CD14-positive monocyte (primary cell): Measurements from ENCODE around the gene STX10. TPM values are rescaled to one million over a fixed set of nuclear protein-coding genes. Genes with fewer than 3 reads are reported as not detected.

ENCODE experiments used
- DNase-seq, 3 donors: peaks; one replicate each; pipeline ENCODE4 v3.0.0-alpha.2; 2011 to 2022
- H2AFZ ChIP-seq: 2 replicates; pipeline ENCODE4 v1.6.0; 2012; ENCODE audit warnings: mild to moderate bottlenecking, low read depth, low read length, inconsistent platforms; ENCODE audit not compliant: insufficient read depth, poor library complexity, severe bottlenecking
- H3K27ac ChIP-seq, 2 donors: 1 replicate in 1 of 2; 2 replicates in 1 of 2; pipeline ENCODE4 v1.5.1; 2012 to 2013; ENCODE audit warnings: low read length in 2 of 2, control low read depth in 1 of 2, inconsistent platforms in 1 of 2, low read depth in 1 of 2, mild to moderate bottlenecking in 1 of 2
- H3K27me3 ChIP-seq, 2 donors: one replicate each; pipeline versions ENCODE4 v1.6.0 to v1.6.1; 2011 to 2013; ENCODE audit warnings: low read length in 2 of 2; ENCODE audit not compliant: control insufficient read depth in 2 of 2, insufficient read depth in 2 of 2
- H3K36me3 ChIP-seq, 2 donors: replicated peaks in 1 of 2; 1 replicate in 1 of 2; 2 replicates in 1 of 2; pipeline versions ENCODE4 v1.5.1 to v1.6.1; 2012 to 2013; ENCODE audit warnings: low read length in 2 of 2, control low read depth in 1 of 2, inconsistent platforms in 1 of 2, mild to moderate bottlenecking in 1 of 2; ENCODE audit not compliant: insufficient read depth in 2 of 2, control insufficient read depth in 1 of 2
- H3K4me1 ChIP-seq, 2 donors: 1 replicate in 1 of 2; 2 replicates in 1 of 2; pipeline versions ENCODE4 v1.5.1 to v1.6.1; 2012 to 2013; ENCODE audit warnings: low read length in 2 of 2, control low read depth in 1 of 2, inconsistent platforms in 1 of 2, mild to moderate bottlenecking in 1 of 2, moderate library complexity in 1 of 2; ENCODE audit not compliant: insufficient read depth in 2 of 2, control insufficient read depth in 1 of 2
- H3K4me2 ChIP-seq: replicated peaks from 2 replicates; pipeline ENCODE3; 2012; ENCODE audit warnings: low read length, moderate library complexity, mild to moderate bottlenecking; ENCODE audit not compliant: poor library complexity, severe bottlenecking; ENCODE audit errors: extremely low read depth
- H3K4me3 ChIP-seq, 3 experiments: fragments of 200-600 bp in 1 of 3; sonication (generic) in 1 of 3; replicated peaks in 1 of 3; 1 replicate in 2 of 3; 2 replicates in 1 of 3; pipeline ENCODE4 v1.5.1; 2011 to 2013; ENCODE audit warnings: low read length in 3 of 3, mild to moderate bottlenecking in 3 of 3, control low read depth in 2 of 3, low read depth in 2 of 3, inconsistent platforms in 1 of 3, moderate library complexity in 1 of 3
- H3K79me2 ChIP-seq: 2 replicates; pipeline ENCODE4 v1.6.0; 2012; ENCODE audit warnings: mild to moderate bottlenecking, control low read depth, inconsistent platforms, low read length, moderate library complexity; ENCODE audit not compliant: insufficient read depth
- H3K9ac ChIP-seq: 2 replicates; pipeline ENCODE4 v1.6.0; 2017; ENCODE audit warnings: low read length, mild to moderate bottlenecking; ENCODE audit not compliant: insufficient read depth, poor library complexity, severe bottlenecking
- H3K9me3 ChIP-seq, 2 donors: replicated peaks in 1 of 2; 1 replicate in 1 of 2; 2 replicates in 1 of 2; pipeline versions ENCODE4 v1.5.1 to v1.6.1; 2012 to 2013; ENCODE audit warnings: low read length in 2 of 2, control low read depth in 1 of 2; ENCODE audit not compliant: control insufficient read depth in 1 of 2, insufficient read depth in 1 of 2
- H4K20me1 ChIP-seq: 2 replicates; pipeline ENCODE4 v1.6.0; 2012; ENCODE audit warnings: mild to moderate bottlenecking, low read length, control low read depth, moderate library complexity; ENCODE audit not compliant: insufficient read depth
- H3K27ac Mint-ChIP-seq, 7 donors: one replicate each; pipeline ENCODE4 v1.8.0; 2020; ENCODE audit warnings: mild to moderate bottlenecking in 7 of 7, mixed read lengths in 7 of 7, moderate library complexity in 6 of 7, inconsistent platforms in 2 of 7
- H3K27me3 Mint-ChIP-seq, 3 donors: one replicate each; pipeline ENCODE4 v1.8.0; 2021 to 2022; ENCODE audit warnings: low read depth in 3 of 3, mild to moderate bottlenecking in 3 of 3, mixed read lengths in 3 of 3, moderate library complexity in 3 of 3, inconsistent platforms in 1 of 3
- H3K36me3 Mint-ChIP-seq, 2 donors: one replicate each; pipeline ENCODE4 v1.8.0; 2020; ENCODE audit warnings: mixed read lengths in 2 of 2, inconsistent platforms in 1 of 2, mild to moderate bottlenecking in 1 of 2
- H3K4me1 Mint-ChIP-seq: one replicate; pipeline ENCODE4 v1.8.0; 2020; ENCODE audit warnings: mild to moderate bottlenecking, mixed read lengths
- H3K4me3 Mint-ChIP-seq, 2 donors: one replicate each; pipeline ENCODE4 v1.8.0; 2020; ENCODE audit warnings: mild to moderate bottlenecking in 2 of 2, mixed read lengths in 2 of 2, moderate library complexity in 1 of 2
- H3K9me3 Mint-ChIP-seq, 7 donors: one replicate each; pipeline ENCODE4 v1.8.0; 2020 to 2022; ENCODE audit warnings: mixed read lengths in 7 of 7, mild to moderate bottlenecking in 6 of 7, moderate library complexity in 6 of 7, inconsistent platforms in 2 of 7
- CTCF ChIP-seq: fragments of 200-600 bp; IDR thresholded peaks from one replicate; pipeline ENCODE4 v1.8.0; 2022; ENCODE audit warnings: antibody characterized with exemption, mild to moderate bottlenecking
- WGBS: methylation state at CpG from one replicate; pipeline ENCODE4 v1.1.5; 2013; ENCODE audit warnings: missing lambda C conversion rate; ENCODE audit not compliant: insufficient coverage; 5-methylcytosine and 5-hydroxymethylcytosine counted together
- intact Hi-C, 2 donors: fragments of 100-400 bp; cut with micrococcal nuclease; formaldehyde crosslinking; loops; one replicate each; pipeline versions ENCODE4 v1.15.0 to v1.15.1; 2023
- polyA plus RNA-seq, 3 donors: library from polyadenylated mRNA; depleted of rRNA in 1 of 3; unstranded in 2 of 3; stranded (reverse) in 1 of 3; fragments of 300-500 nt in 2 of 3; fragments of >200 nt in 1 of 3; fragmentation: Illumina TruSeq in 2 of 3; gene quantifications; 1 replicate in 2 of 3; 2 replicates in 1 of 3; pipeline ENCODE4 v1.2.3, GENCODE V29; 2012 to 2021

The STX10 gene
- polyA plus RNA-seq, 3 donors = 158 to 392 (median 172) TPM

GRCh38 chr19:13120031-13120430 is 30.1 kb downstream of the STX10 start:
- peaks cover 2 to 34% of the 10 kb centered on the region in 2 donors for H3K36me3 ChIP-seq
- H2AFZ ChIP-seq = no peak overlapping the region
- no peak for TF ChIP-seq CTCF
- peak overlapping the region in 1 of 2 donors; percentile 70 for H3K27ac ChIP-seq
- peaks cover 58% of the 10 kb centered on the region for H4K20me1 ChIP-seq
- H3K4me1 ChIP-seq = peaks cover 37 to 50% of the 10 kb centered on the region in 2 donors
- H3K27me3 Mint-ChIP-seq = peaks cover 0 to 3% (median 0%) of the 10 kb centered on the region in 3 donors
- 100% methylated on average over 2 of the region's 9 CpGs for WGBS
- H3K27me3 ChIP-seq = no peaks in the 10 kb centered on the region
- peaks cover 15 to 28% of the 10 kb centered on the region in 2 donors for H3K36me3 Mint-ChIP-seq
- H3K9me3 Mint-ChIP-seq = no peaks in the 10 kb centered on the region
- no peak overlapping the region for H3K9ac ChIP-seq
- H3K79me2 ChIP-seq = peaks cover 80% of the 10 kb centered on the region
- H3K4me3 Mint-ChIP-seq = no peak overlapping the region
- peaks cover 55% of the 10 kb centered on the region for H3K4me1 Mint-ChIP-seq
- DNase-seq = no peak
- no peaks in the 10 kb centered on the region for H3K9me3 ChIP-seq
- H3K4me2 ChIP-seq = no peak overlapping the region
- H3K4me3 ChIP-seq = no peak overlapping the region
- no peak overlapping the region for H3K27ac Mint-ChIP-seq
- intact Hi-C loops = no loop called here

- intact Hi-C loops = loop anchor here in 1 of 2 donors (5.0 kb wide), 1 partner anchor 33 kb away; the partner anchor contains the start of genes IER2 and STX10
- Histone ChIP-seq H4K20me1 (peaks cover 55% of the 10 kb centered on the region), H3K36me3 (peaks cover 2 to 30% of the 10 kb centered on the region in 2 donors), H3K9ac (peak overlapping the region; percentile 85), H2AFZ (no peak overlapping the region), H3K79me2 (peaks cover 76% of the 10 kb centered on the region), H3K27ac (peak overlapping the region in 1 of 2 donors; percentile 70), H3K4me1 (peaks cover 37 to 50% of the 10 kb centered on the region in 2 donors), H3K27me3 (no peaks in the 10 kb centered on the region), H3K4me2 (peak overlapping the region; percentile 89), H3K4me3 (peak overlapping the region in 1 of 3 experiments; percentile 92), H3K9me3 (no peaks in the 10 kb centered on the region)
- H3K27me3 Mint-ChIP-seq = peaks cover 0 to 3% (median 0%) of the 10 kb centered on the region in 3 donors
- TF ChIP-seq CTCF = no peak
- peak overlapping the region in 3 of 7 donors; percentile 57 to 82 (median 82) for H3K27ac Mint-ChIP-seq
- WGBS = 77% methylated on average over 5 of the region's 8 CpGs
- peaks cover 18 to 25% of the 10 kb centered on the region in 2 donors for H3K36me3 Mint-ChIP-seq
- peak overlapping the region in 1 of 2 donors; percentile 76 for H3K4me3 Mint-ChIP-seq
- DNase-seq = no peak
- H3K9me3 Mint-ChIP-seq = no peaks in the 10 kb centered on the region
- H3K4me1 Mint-ChIP-seq = peaks cover 55% of the 10 kb centered on the region
These were observed 30.5 kb downstream of the STX10 start for GRCh38 chr19:13119627-13120026.
